Colonic mucosa (tissue), 4 donors: Measurements from ENCODE around the gene POU3F1. TPM values are rescaled to one million over a fixed set of nuclear protein-coding genes. Genes with fewer than 3 reads are reported as not detected.
"Not testable (repeated sequence)": the region's sequence is repeated elsewhere in the genome, so short reads cannot be mapped to it uniquely, and the experiment has no call there.

Experiments
- DNase-seq: peaks from one replicate; pipeline ENCODE4 v3.0.0-alpha.2; 2020
- H3K27ac ChIP-seq: fragments of 200-600 bp; one replicate; pipeline ENCODE4 v1.8.0; 2021
- H3K27me3 ChIP-seq: fragments of 200-600 bp; one replicate; pipeline ENCODE4 v1.8.0; 2021
- H3K36me3 ChIP-seq: fragments of 200-600 bp; one replicate; pipeline ENCODE4 v1.8.0; 2021
- H3K4me1 ChIP-seq: fragments of 200-600 bp; one replicate; pipeline ENCODE4 v1.8.0; 2021; ENCODE audit warnings: mild to moderate bottlenecking
- H3K4me3 ChIP-seq: fragments of 200-600 bp; one replicate; pipeline ENCODE4 v1.8.0; 2021
- H3K9ac ChIP-seq, 2 donors: one replicate each; pipeline ENCODE4 v1.7.0; 2013; ENCODE audit warnings: control low read depth in 2 of 2, low read depth in 2 of 2, low read length in 2 of 2
- H3K9me3 ChIP-seq: fragments of 200-600 bp; one replicate; pipeline ENCODE4 v1.8.0; 2021
- CTCF ChIP-seq: fragments of 200-600 bp; IDR thresholded peaks from one replicate; pipeline ENCODE4 v1.8.0; 2022; ENCODE audit warnings: antibody characterized with exemption, mild to moderate bottlenecking
- intact Hi-C: fragments of 100-400 bp; cut with DNase I; formaldehyde crosslinking; loops from one replicate; pipeline ENCODE4 v1.14.1; 2022
- total RNA-seq, 2 donors: library from RNA; stranded (reverse); fragmentation: NEBNext Ultra II Directional in 1 of 2; extraction: Animal tissue kit (Norgen Biotek cat#: 25700) in 1 of 2; gene quantifications; one replicate each; pipeline ENCODE4 v1.2.1, GENCODE V29; 2021
- donor health status: healthy.
- donor health status: DM: no; HTN: no; CAD: no.
- donor health status: DM: no; HTN: no; CAD: no.

The POU3F1 gene
- total RNA-seq, 2 donors from 2014 or later: not detected

- Histone ChIP-seq H3K4me3 (no peak overlapping the region), H3K27me3 (peaks cover 46% of the 10 kb centered on the region), H3K4me1 (no peaks in the 10 kb centered on the region), H3K9ac (no peak overlapping the region), H3K9me3 (no peaks in the 10 kb centered on the region), H3K27ac (no peak overlapping the region), H3K36me3 (no peaks in the 10 kb centered on the region)
- TF ChIP-seq CTCF: no peak
- intact Hi-C loops: loop anchor here (5.0 kb wide), 2 partner anchors 545 to 795 kb away; no protein-coding TSS in a partner anchor
- no peak for DNase-seq
Measured at GRCh38 chr1:38041936-38042834, 4.4 kb downstream of the POU3F1 start.

GRCh38 chr1:38039331-38040088 lies 7.1 kb downstream of the POU3F1 start:
- H3K9ac ChIP-seq: no peak overlapping the region
- no peak overlapping the region for H3K27ac ChIP-seq
- no peaks in the 10 kb centered on the region for H3K36me3 ChIP-seq
- no peak for TF ChIP-seq CTCF
- no peaks in the 10 kb centered on the region for H3K9me3 ChIP-seq
- peaks cover 34% of the 10 kb centered on the region for H3K27me3 ChIP-seq
- DNase-seq: no peak
- intact Hi-C loops: loop anchor here (5.0 kb wide), 2 partner anchors 548 to 798 kb away; no protein-coding TSS in a partner anchor
- no peak overlapping the region for H3K4me3 ChIP-seq
- no peaks in the 10 kb centered on the region for H3K4me1 ChIP-seq

GRCh38 chr1:38038861-38039260 lies 7.7 kb downstream of the POU3F1 start:
- TF ChIP-seq CTCF: no peak
- H3K27me3 ChIP-seq: peaks cover 28% of the 10 kb centered on the region
- no peak overlapping the region for H3K27ac ChIP-seq
- H3K4me3 ChIP-seq: no peak overlapping the region
- H3K9me3 ChIP-seq: no peaks in the 10 kb centered on the region
- H3K9ac ChIP-seq: no peak overlapping the region
- no peaks in the 10 kb centered on the region for H3K36me3 ChIP-seq
- intact Hi-C loops: no loop called here
- DNase-seq: no peak
- H3K4me1 ChIP-seq: no peaks in the 10 kb centered on the region

- no peak for TF ChIP-seq CTCF
- Histone ChIP-seq H3K4me1 (no peaks in the 10 kb centered on the region), H3K9ac (no peak overlapping the region), H3K27me3 (peaks cover 14% of the 10 kb centered on the region), H3K4me3 (no peak overlapping the region), H3K27ac (no peak overlapping the region), H3K36me3 (no peaks in the 10 kb centered on the region), H3K9me3 (no peaks in the 10 kb centered on the region)
- intact Hi-C loops: no loop called here
- no peak for DNase-seq
Measured at GRCh38 chr1:38037221-38037939, 9.2 kb downstream of the POU3F1 start.

- H3K9ac ChIP-seq: no peak overlapping the region
- peaks cover 5% of the 10 kb centered on the region for H3K27me3 ChIP-seq
- TF ChIP-seq CTCF: no peak
- no peak overlapping the region for H3K4me3 ChIP-seq
- no peak overlapping the region for H3K27ac ChIP-seq
- no peak for DNase-seq
- intact Hi-C loops: no loop called here
- no peaks in the 10 kb centered on the region for H3K36me3 ChIP-seq
- no peaks in the 10 kb centered on the region for H3K4me1 ChIP-seq
- H3K9me3 ChIP-seq: no peaks in the 10 kb centered on the region
Measured at GRCh38 chr1:38034871-38035270, 11.7 kb downstream of the POU3F1 start.

GRCh38 chr1:38032992-38033391 lies 13.6 kb downstream of the POU3F1 start:
- DNase-seq, H3K27ac ChIP-seq, intact Hi-C loops, H3K36me3 ChIP-seq, H3K27me3 ChIP-seq, H3K4me1 ChIP-seq, H3K4me3 ChIP-seq, H3K9ac ChIP-seq, H3K9me3 ChIP-seq: not testable (repeated sequence)
